PC-9 (cell line): ENCODE results near the gene UBXN10. TPM values are rescaled to one million over a fixed set of nuclear protein-coding genes. Genes with fewer than 3 reads are reported as not detected.

Source experiments
- BruUV-seq: library from RNA; stranded (reverse); fragments of 400-500 nt; replicated peaks from 2 replicates; lab custom pipeline; 2021; lab: Mats Ljungman, UMichigan
- CTCF ChIA-PET: fragments of 300-600 bp; sonication (Branson Sonifier 250); formaldehyde crosslinking; loops from one replicate; lab custom pipeline; 2022; ENCODE audit warnings: antibody characterized with exemption; lab: Charles Lee
- POLR2A ChIA-PET: fragments of 300-600 bp; sonication (Branson Sonifier 250); formaldehyde crosslinking; loops from one replicate; lab custom pipeline; 2022; ENCODE audit warnings: antibody characterized with exemption; ENCODE audit not compliant: unreplicated experiment; lab: Charles Lee
- DNase-seq, 2 experiments: peaks; one replicate each; pipeline versions ENCODE4 v3.0.0 to v3.0.0-alpha.2; 2015 to 2022; ENCODE audit warnings: mixed read lengths in 1 of 2
- H2AFZ ChIP-seq: fragments of 200-600 bp; sonication (generic); 2 replicates; pipeline ENCODE4 v1.8.1; 2017; ENCODE audit warnings: antibody characterized with exemption
- H3F3A ChIP-seq: fragments of 200-600 bp; sonication (generic); 2 replicates; pipeline ENCODE4 v1.8.1; 2017; ENCODE audit warnings: antibody characterized with exemption, mild to moderate bottlenecking, low read depth; ENCODE audit not compliant: insufficient read depth
- H3K27ac ChIP-seq: fragments of 200-600 bp; sonication (generic); 2 replicates; pipeline ENCODE4 v1.6.1; 2016; ENCODE audit warnings: mixed run types
- H3K27me3 ChIP-seq: fragments of 200-600 bp; sonication (generic); 2 replicates; pipeline ENCODE4 v1.6.1; 2016; ENCODE audit warnings: low read depth, mixed run types; ENCODE audit not compliant: insufficient read depth
- H3K36me3 ChIP-seq: fragments of 200-600 bp; sonication (generic); 2 replicates; pipeline ENCODE4 v1.6.1; 2016; ENCODE audit warnings: low read depth, mixed run types
- H3K4me1 ChIP-seq: fragments of 200-600 bp; sonication (generic); replicated peaks from 2 replicates; pipeline ENCODE4 v1.6.1; 2016; ENCODE audit warnings: mixed run types; ENCODE audit not compliant: insufficient read depth
- H3K4me2 ChIP-seq: fragments of 200-600 bp; sonication (generic); 2 replicates; pipeline ENCODE4 v1.6.1; 2017; ENCODE audit warnings: mixed run types
- H3K4me3 ChIP-seq: fragments of 200-600 bp; sonication (generic); 2 replicates; pipeline ENCODE4 v1.6.1; 2016; ENCODE audit warnings: mixed run types
- H3K79me2 ChIP-seq: fragments of 200-600 bp; sonication (generic); 2 replicates; pipeline ENCODE4 v1.6.1; 2017; ENCODE audit warnings: low read depth, mixed run types
- H3K9me2 ChIP-seq: fragments of 200-600 bp; sonication (generic); 2 replicates; pipeline ENCODE4 v1.8.1; 2017; ENCODE audit warnings: mild to moderate bottlenecking; ENCODE audit not compliant: insufficient read depth
- H3K9me3 ChIP-seq: fragments of 200-600 bp; sonication (generic); 2 replicates; pipeline ENCODE4 v1.8.1; 2016; ENCODE audit warnings: low read depth; ENCODE audit not compliant: insufficient read depth
- H4K20me1 ChIP-seq: fragments of 200-600 bp; sonication (generic); 2 replicates; pipeline ENCODE4 v1.8.1; 2017; ENCODE audit not compliant: insufficient read depth
- EZH2 ChIP-seq: fragments of 200-600 bp; sonication (generic); IDR thresholded peaks from 2 replicates; pipeline ENCODE4 v1.8.0; 2017; ENCODE audit warnings: antibody characterized with exemption, low read depth
- intact Hi-C: fragments of 100-400 bp; cut with micrococcal nuclease; formaldehyde crosslinking; loops from one replicate; pipeline ENCODE4 v1.10.0; 2022; ENCODE audit not compliant: unreplicated experiment
- total RNA-seq: library from RNA; stranded (reverse); gene quantifications from 2 replicates; pipeline ENCODE4 v1.2.3, GENCODE V29; 2021
- TF ChIP-seq, protein P1 (sequence below): fragments of 200-600 bp; sonication (generic); conservative IDR thresholded peaks from 2 replicates; pipeline ENCODE4 v1.6.1; 2017; ENCODE audit warnings: mixed run types, antibody characterized with exemption, mild to moderate bottlenecking, moderate library complexity

The UBXN10 gene
- total RNA-seq, 1 experiment from 2014 or later = 11.9 TPM

DNA sequence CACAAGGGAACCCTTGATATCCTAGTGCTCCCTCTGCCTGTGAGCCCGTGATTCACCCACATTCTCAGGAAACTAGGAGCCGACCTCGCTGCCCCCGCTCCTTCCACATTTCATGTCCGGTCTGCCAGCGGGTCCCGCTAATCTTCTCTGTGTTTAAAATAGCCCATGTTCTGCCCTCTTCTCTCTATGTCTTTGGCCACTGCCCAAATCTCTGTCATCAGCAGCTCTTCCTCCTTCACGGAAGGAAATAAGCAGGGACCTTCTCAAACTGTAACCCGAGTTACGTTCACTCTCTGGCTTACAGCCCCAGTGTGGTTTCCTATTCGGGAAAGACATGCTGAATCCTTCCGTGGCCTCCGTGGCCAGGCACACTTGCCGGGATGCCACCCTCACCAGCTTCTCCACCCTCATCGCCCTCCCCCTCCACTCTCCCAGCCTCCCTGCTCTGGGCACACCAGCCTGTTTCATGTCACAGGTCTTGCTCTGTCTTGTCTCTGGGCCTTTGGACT is 21.1 kb upstream of the UBXN10 start:
- peaks cover 18% of the 10 kb centered on the region; the same call in 1 of the 2 replicates for H3F3A ChIP-seq
- H3K4me2 ChIP-seq = no peak overlapping the region
- H3K9me3 ChIP-seq = peaks cover 3% of the 10 kb centered on the region
- ChIA-PET POLR2A (no interaction called here), CTCF (interaction anchor here (0.6 kb wide), 1 partner anchor 11 kb away, joined by 19 read pairs; no protein-coding TSS in a partner anchor)
- no peak overlapping the region for H3K4me3 ChIP-seq
- no peak overlapping the region for H2AFZ ChIP-seq
- no peaks in the 10 kb centered on the region for H4K20me1 ChIP-seq
- H3K27ac ChIP-seq = no peak overlapping the region
- DNase-seq = no peak
- intact Hi-C loops = no loop called here
- H3K27me3 ChIP-seq = no peaks in the 10 kb centered on the region
- no peak for TF ChIP-seq EZH2
- TF ChIP-seq, protein P1, sequence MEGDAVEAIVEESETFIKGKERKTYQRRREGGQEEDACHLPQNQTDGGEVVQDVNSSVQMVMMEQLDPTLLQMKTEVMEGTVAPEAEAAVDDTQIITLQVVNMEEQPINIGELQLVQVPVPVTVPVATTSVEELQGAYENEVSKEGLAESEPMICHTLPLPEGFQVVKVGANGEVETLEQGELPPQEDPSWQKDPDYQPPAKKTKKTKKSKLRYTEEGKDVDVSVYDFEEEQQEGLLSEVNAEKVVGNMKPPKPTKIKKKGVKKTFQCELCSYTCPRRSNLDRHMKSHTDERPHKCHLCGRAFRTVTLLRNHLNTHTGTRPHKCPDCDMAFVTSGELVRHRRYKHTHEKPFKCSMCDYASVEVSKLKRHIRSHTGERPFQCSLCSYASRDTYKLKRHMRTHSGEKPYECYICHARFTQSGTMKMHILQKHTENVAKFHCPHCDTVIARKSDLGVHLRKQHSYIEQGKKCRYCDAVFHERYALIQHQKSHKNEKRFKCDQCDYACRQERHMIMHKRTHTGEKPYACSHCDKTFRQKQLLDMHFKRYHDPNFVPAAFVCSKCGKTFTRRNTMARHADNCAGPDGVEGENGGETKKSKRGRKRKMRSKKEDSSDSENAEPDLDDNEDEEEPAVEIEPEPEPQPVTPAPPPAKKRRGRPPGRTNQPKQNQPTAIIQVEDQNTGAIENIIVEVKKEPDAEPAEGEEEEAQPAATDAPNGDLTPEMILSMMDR = no peak
- H3K79me2 ChIP-seq = peaks cover 10% of the 10 kb centered on the region
- peaks cover 10% of the 10 kb centered on the region for H3K36me3 ChIP-seq
- no peaks in the 10 kb centered on the region for H3K9me2 ChIP-seq
- no peaks in the 10 kb centered on the region for H3K4me1 ChIP-seq
- BruUV-seq = no TSS peak

DNA sequence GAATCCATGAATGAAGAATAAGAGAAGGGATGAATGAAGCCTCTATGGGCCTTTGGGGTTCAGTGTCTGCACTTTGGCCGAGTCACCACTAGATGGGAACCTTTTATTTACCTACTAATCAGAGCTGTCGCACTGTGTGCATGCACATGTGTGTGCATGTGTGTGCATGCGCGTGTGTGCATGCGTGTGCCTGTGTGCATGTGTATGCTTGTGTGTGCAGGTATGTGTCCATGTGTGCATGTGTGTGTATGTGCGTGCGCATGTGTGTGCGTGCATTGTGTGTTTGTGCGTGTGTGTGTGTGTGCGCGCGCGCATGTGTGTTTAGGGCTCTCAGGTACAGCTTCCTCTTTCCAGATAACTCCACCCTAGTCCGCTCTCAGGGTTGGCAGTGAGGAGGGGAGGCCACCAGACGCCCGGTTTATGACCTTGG is 20.4 kb upstream of the UBXN10 start:
- Histone ChIP-seq H3K9me2 (no peaks in the 10 kb centered on the region), H3K27ac (no peak overlapping the region), H3K79me2 (peaks cover 7% of the 10 kb centered on the region; the same call in 1 of the 2 replicates), H3K36me3 (peaks cover 2% of the 10 kb centered on the region; the same call in 1 of the 2 replicates), H3K9me3 (no peaks in the 10 kb centered on the region; the same call in 1 of the 2 replicates), H4K20me1 (no peaks in the 10 kb centered on the region), H3F3A (peaks cover 15% of the 10 kb centered on the region; the same call in 1 of the 2 replicates), H3K4me1 (peaks cover under 1% of the 10 kb centered on the region; the same call in 1 of the 2 replicates), H3K4me3 (no peak overlapping the region), H3K27me3 (no peaks in the 10 kb centered on the region), H3K4me2 (no peak overlapping the region), H2AFZ (no peak overlapping the region)
- POLR2A ChIA-PET = no interaction called here
- no peak for TF ChIP-seq EZH2
- TF ChIP-seq, protein P1 = peak; percentile 64; the same call in 1 of the 2 replicates
- no peak for DNase-seq
- BruUV-seq = no TSS peak
- CTCF ChIA-PET = interaction anchor here (0.9 to 1.0 kb wide), 2 partner anchors 22 to 30 kb away, joined by 3 to 5 read pairs; no protein-coding TSS in a partner anchor
- intact Hi-C loops = no loop called here

DNA sequence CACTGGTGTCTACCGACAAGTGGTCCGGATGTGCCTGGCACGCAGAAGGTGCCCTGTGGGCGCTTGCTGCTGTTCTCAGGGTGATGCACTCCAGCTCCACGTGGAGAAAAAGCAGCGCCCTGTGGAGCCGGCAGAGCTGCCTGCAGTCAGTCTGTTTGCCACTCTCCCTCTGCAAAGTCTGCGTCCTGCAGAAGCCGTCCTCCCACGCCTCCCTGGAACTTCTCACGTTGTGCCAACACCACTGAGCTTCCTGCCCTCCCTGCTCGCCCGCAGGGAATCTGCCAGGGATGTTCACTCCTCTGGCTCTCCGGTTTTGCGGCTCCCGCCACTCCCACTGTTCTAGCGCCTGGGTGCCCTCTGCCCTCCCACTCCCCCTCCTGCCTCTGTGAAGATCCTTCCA is 19.8 kb upstream of the UBXN10 start:
- Histone ChIP-seq H3K9me2 (no peaks in the 10 kb centered on the region), H3K27ac (no peak overlapping the region), H3K4me3 (no peak overlapping the region), H2AFZ (no peak overlapping the region), H3K36me3 (no peaks in the 10 kb centered on the region), H3K4me2 (no peak overlapping the region), H3K9me3 (no peaks in the 10 kb centered on the region), H3F3A (peaks cover 13% of the 10 kb centered on the region; the same call in 1 of the 2 replicates), H4K20me1 (no peaks in the 10 kb centered on the region), H3K79me2 (0 out of 2 replicates have a peak, but pooled peaks cover 2% of the 10 kb centered on the region), H3K27me3 (no peaks in the 10 kb centered on the region), H3K4me1 (peaks cover 6% of the 10 kb centered on the region)
- no peak for DNase-seq
- BruUV-seq = no TSS peak
- CTCF ChIA-PET = interaction anchor here (0.9 to 1.0 kb wide), 2 partner anchors 21 to 29 kb away, joined by 3 to 5 read pairs; no protein-coding TSS in a partner anchor
- intact Hi-C loops = no loop called here
- POLR2A ChIA-PET = no interaction called here
- TF ChIP-seq, protein P1 = no peak
- TF ChIP-seq EZH2 = no peak
